Fibroblast of the conjunctiva (primary cell): ENCODE results near the gene GNRHR.

ENCODE experiments used
- DNase-seq: peaks from one replicate; pipeline ENCODE4 v3.0.0-alpha.2; 2010; ENCODE audit warnings: low read depth

Gene GNRHR

GRCh38 chr4:67700116-67700737, 54.0 kb downstream of the GNRHR start:
- no peak for DNase-seq

GRCh38 chr4:67699603-67700002, 54.6 kb downstream of the GNRHR start:
- no peak for DNase-seq

GRCh38 chr4:67697860-67698687, 56.1 kb downstream of the GNRHR start:
- no peak for DNase-seq

GRCh38 chr4:67696061-67696460, 58.1 kb downstream of the GNRHR start:
- DNase-seq = no peak

- DNase-seq = no peak
These were observed 59.5 kb downstream of the GNRHR start for GRCh38 chr4:67694662-67695061.

GRCh38 chr4:67691328-67691727, 62.9 kb downstream of the GNRHR start:
- no peak for DNase-seq
